HUES64 (cell line): ENCODE data around the gene FAM210A.

Experiments
- H3K27ac ChIP-seq: 2 replicates; pipeline ENCODE4 v1.7.0; 2013; ENCODE audit warnings: low read depth, low read length, inconsistent platforms
- H3K27me3 ChIP-seq: 2 replicates; pipeline ENCODE4 v1.6.1; 2013; ENCODE audit warnings: mild to moderate bottlenecking, low read length; ENCODE audit not compliant: insufficient read depth
- H3K36me3 ChIP-seq: 2 replicates; pipeline ENCODE4 v1.6.1; 2013; ENCODE audit warnings: mild to moderate bottlenecking, low read length; ENCODE audit not compliant: insufficient read depth
- H3K4me1 ChIP-seq: 2 replicates; pipeline ENCODE4 v1.6.1; 2013; ENCODE audit warnings: mild to moderate bottlenecking, low read length, moderate library complexity; ENCODE audit not compliant: insufficient read depth
- H3K4me3 ChIP-seq: 2 replicates; pipeline ENCODE4 v1.5.1; 2013; ENCODE audit warnings: mild to moderate bottlenecking, low read length, moderate library complexity
- H3K9ac ChIP-seq: 2 replicates; pipeline ENCODE4 v1.6.1; 2013; ENCODE audit warnings: mild to moderate bottlenecking, low read depth, low read length
- H3K9me3 ChIP-seq: 2 replicates; pipeline ENCODE4 v1.6.1; 2013; ENCODE audit warnings: low read depth, low read length; ENCODE audit not compliant: insufficient read depth
- WGBS: fragments of 150-250, 120-280 bp; methylation state at CpG from one replicate; pipeline ENCODE4 v1.1.7; 2013; ENCODE audit warnings: missing lambda C conversion rate; 5-methylcytosine and 5-hydroxymethylcytosine counted together

FAM210A gene

DNA sequence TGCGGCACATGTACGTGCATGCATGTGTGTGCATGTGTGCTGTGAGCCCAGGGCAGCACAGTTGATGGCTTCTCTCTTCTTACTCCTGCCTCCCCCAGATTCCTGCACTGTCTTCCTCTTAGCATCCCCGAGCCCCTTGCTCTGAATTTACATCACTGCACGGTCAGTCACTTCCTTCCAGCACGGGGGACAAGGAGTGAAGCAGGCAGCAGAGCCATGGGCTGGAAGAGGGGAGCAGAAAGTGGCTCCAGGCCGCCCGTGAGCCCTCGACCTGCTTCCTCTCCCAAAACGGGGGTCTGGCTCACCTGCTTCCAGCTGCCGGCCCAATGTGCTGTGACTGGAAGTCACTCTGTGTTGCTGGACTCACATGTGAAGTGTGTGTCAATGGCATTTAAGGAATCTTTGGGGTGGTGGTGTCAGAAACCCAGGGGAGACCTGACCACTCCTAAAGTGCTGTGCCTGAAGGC lies 106.1 kb downstream of the FAM210A start:
- Histone ChIP-seq H3K9me3 (no peaks in the 10 kb centered on the region), H3K9ac (no peak overlapping the region), H3K4me3 (no peak overlapping the region), H3K36me3 (no peaks in the 10 kb centered on the region), H3K27me3 (no peaks in the 10 kb centered on the region), H3K27ac (no peak overlapping the region), H3K4me1 (no peaks in the 10 kb centered on the region)
- 92% methylated on average over 10 of the region's 10 CpGs for WGBS

GRCh38 chr18:13619505-13620205 lies 106.7 kb downstream of the FAM210A start:
- H3K27me3 ChIP-seq: no peaks in the 10 kb centered on the region
- H3K4me1 ChIP-seq: no peaks in the 10 kb centered on the region
- H3K9me3 ChIP-seq: no peaks in the 10 kb centered on the region
- H3K4me3 ChIP-seq: no peak overlapping the region
- WGBS: 91% methylated on average over 17 of the region's 20 CpGs
- H3K27ac ChIP-seq: no peak overlapping the region
- H3K9ac ChIP-seq: no peak overlapping the region
- H3K36me3 ChIP-seq: no peaks in the 10 kb centered on the region

DNA sequence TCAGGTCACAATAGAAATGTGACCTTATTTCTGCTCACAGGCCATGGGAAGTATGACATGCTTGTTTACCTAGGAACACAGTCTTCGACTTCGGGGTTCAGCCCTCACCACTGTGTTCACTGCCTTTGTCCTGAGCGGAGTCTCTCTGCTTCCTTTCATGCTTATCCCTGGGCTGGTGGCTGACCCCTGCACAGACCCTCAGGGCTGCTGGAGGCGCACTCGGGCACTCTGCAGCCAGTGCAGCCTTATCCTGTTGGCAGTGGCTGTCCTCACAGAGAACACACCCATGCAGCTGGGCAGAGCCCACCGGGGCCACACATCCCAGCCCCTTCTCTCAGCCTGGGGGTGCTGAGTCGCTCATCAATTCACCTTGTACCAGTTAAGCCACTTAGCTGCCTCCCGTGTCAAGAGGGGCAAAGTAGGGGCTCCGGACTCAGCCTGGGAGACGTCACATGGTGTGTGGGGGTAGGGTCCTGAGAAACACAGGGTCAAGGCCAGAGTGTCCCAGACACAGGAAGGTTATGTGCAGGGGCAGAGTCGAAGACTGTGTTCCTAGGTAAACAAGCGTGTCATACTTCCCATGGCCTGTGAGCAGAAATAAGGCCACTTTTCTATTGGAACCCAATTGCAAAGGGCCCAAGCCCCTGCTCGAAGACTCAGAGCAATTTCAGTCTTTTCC lies 107.5 kb downstream of the FAM210A start:
- Histone ChIP-seq H3K27ac (no peak overlapping the region), H3K4me3 (no peak overlapping the region), H3K9ac (no peak overlapping the region), H3K36me3 (no peaks in the 10 kb centered on the region), H3K9me3 (no peaks in the 10 kb centered on the region), H3K27me3 (peaks cover 2% of the 10 kb centered on the region; the same call in 1 of the 2 replicates), H3K4me1 (no peaks in the 10 kb centered on the region)
- 91% methylated on average over 13 of the region's 13 CpGs for whole genome bisulfite sequencing

- no peaks in the 10 kb centered on the region for H3K4me1 ChIP-seq
- no peaks in the 10 kb centered on the region for H3K9me3 ChIP-seq
- H3K4me3 ChIP-seq: no peak overlapping the region
- H3K36me3 ChIP-seq: no peaks in the 10 kb centered on the region
- no peak overlapping the region for H3K9ac ChIP-seq
- WGBS: 80% methylated on average over 5 of the region's 9 CpGs
- H3K27me3 ChIP-seq: peaks cover 11% of the 10 kb centered on the region
- no peak overlapping the region for H3K27ac ChIP-seq
These were observed 108.4 kb downstream of the FAM210A start for GRCh38 chr18:13617826-13618515.

DNA sequence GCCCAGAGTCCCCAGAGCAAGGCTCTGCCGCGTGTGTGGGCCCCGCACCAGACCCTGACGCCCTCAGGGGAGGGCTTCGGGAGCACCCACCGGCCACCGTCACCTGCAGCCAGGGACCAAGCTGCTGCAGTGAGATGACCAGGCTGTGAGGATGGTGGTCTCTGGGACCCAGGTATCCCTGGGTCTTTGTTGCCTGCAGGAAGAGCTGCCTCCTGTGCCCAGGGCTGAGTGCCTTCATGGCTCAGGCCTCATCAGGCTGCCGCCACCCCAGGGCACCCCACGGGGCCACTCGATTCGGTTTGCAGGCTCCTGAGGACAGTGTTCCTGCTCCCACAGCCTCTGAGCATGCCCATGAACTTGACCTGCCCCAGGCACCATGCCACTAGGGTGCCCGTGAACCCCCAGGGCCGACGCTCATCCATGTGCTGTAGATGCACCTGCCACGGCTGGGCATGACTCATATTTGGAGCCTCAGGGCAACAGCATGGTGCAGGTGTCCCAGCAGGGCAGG lies 109.8 kb downstream of the FAM210A start:
- 94% methylated on average over 15 of the region's 15 CpGs for WGBS
- H3K4me1 ChIP-seq: peaks cover under 1% of the 10 kb centered on the region
- no peaks in the 10 kb centered on the region for H3K36me3 ChIP-seq
- H3K27ac ChIP-seq: no peak overlapping the region
- H3K9me3 ChIP-seq: no peaks in the 10 kb centered on the region
- no peak overlapping the region for H3K9ac ChIP-seq
- peaks cover 25% of the 10 kb centered on the region for H3K27me3 ChIP-seq
- H3K4me3 ChIP-seq: no peak overlapping the region

GRCh38 chr18:13616041-13616440 lies 110.3 kb downstream of the FAM210A start:
- peaks cover 30% of the 10 kb centered on the region for H3K27me3 ChIP-seq
- H3K27ac ChIP-seq: no peak overlapping the region
- no peaks in the 10 kb centered on the region for H3K36me3 ChIP-seq
- 87% methylated on average over 5 of the region's 5 CpGs for WGBS
- H3K9ac ChIP-seq: no peak overlapping the region
- H3K4me3 ChIP-seq: no peak overlapping the region
- H3K4me1 ChIP-seq: peaks cover 6% of the 10 kb centered on the region
- H3K9me3 ChIP-seq: no peaks in the 10 kb centered on the region

DNA sequence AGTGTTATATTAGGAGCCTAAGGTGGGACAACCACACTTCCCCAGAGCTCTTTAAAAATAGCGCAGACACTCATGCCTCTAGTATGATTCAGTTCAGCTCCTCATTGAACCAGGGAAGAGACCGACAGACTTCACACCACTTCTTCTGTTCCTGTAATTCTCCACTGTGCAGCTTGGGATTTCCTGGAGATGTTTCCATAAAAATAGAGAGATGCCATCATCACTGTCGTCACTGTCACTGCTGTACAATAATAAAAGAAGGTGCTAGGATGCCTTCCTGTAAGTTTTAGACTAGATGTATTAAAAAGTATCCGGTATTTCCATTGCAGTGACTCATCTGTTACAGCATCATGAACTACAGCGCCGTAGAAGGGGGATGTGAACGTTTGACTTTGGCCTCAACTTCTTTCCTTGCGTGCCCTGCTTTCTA lies 110.9 kb downstream of the FAM210A start:
- WGBS: 96% methylated on average over 8 of the region's 8 CpGs
- H3K36me3 ChIP-seq: no peaks in the 10 kb centered on the region
- peaks cover 36% of the 10 kb centered on the region for H3K27me3 ChIP-seq
- H3K9ac ChIP-seq: no peak overlapping the region
- peaks cover 12% of the 10 kb centered on the region for H3K4me1 ChIP-seq
- H3K4me3 ChIP-seq: no peak overlapping the region
- no peak overlapping the region for H3K27ac ChIP-seq
- no peaks in the 10 kb centered on the region for H3K9me3 ChIP-seq

DNA sequence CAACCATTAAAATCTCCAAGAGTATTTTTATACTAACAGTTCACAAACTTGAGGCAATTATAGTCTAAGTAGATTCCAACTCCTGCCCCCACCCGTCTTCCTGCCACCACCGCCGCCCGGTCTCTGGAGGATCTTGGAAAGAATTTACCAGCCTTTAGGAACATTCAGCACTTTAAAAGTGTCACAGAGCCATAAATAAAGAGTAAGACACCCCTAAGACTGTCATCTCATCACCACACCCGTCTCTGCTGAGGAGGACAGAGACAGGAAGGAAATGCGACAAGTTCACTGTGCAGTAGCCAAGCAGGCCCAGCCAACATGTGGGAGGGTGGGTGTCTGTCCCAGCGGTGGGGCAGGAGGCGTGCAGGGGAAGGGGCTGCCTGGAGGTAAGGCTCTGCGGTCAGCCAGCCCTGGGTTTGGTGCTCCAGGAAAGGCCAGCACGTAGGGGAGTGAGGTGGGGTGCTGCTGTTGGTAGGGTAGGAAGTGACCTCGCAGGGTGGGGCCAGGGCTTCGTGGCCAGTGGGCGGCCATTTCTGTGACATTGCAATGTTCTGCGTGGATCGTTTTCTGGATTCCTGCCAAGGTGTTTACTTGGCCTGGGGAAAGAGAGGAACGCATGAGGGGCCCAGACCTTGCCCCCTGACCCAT lies 111.6 kb downstream of the FAM210A start:
- Histone ChIP-seq H3K27ac (no peak overlapping the region), H3K4me1 (peaks cover 13% of the 10 kb centered on the region), H3K4me3 (no peak overlapping the region), H3K27me3 (peaks cover 38% of the 10 kb centered on the region), H3K9me3 (no peaks in the 10 kb centered on the region), H3K36me3 (no peaks in the 10 kb centered on the region), H3K9ac (no peak overlapping the region)
- WGBS: 92% methylated on average over 16 of the region's 16 CpGs

DNA sequence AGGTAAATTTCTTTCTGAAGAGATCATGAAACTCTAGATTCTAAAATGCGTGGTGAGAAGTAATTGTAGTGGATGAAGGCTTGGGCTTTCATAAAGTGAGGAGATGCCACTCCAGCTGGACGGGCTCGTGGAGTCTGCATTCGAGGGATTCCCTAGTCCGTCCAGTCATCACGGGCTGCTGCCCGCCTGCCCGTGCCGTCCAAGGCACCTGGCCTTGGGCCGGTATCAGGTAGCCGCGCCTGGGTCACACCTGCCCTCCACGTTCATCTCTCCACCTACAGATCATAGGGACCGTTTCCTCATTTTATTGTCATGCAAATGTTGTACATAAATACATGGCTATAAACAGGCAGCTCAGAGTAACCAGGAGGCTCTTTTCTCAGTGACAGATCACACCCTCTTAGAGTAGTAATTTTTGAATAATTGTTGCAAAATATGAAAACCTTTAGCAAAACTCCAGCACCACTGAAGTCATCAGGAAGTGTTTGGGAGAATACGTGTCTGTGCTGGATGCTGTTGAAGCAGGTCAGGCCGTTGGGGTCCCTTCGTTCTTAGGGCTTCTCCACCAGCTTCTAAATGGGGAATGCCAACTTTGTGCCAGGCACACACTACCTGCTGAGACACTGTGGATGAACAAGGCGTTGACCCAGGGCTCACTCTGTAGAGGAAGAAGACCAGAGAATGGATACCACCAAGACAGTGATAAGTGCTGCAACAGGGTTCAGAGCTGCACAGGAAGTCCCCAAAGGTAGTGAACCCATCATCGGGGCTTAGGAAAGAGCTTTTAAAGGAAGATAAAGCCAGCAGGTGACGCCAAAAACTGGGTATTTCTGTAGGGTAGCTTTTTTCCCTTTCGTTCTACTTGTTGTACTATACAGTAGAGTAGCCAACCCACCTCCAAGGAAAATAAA lies 112.5 kb downstream of the FAM210A start:
- Histone ChIP-seq H3K4me1 (peaks cover 13% of the 10 kb centered on the region), H3K27me3 (peaks cover 38% of the 10 kb centered on the region), H3K4me3 (no peak overlapping the region), H3K9me3 (no peaks in the 10 kb centered on the region), H3K27ac (no peak overlapping the region), H3K9ac (no peak overlapping the region), H3K36me3 (no peaks in the 10 kb centered on the region)
- 92% methylated on average over 20 of the region's 21 CpGs for WGBS
